H1 (cell line): ENCODE measurements around the gene MTFR1L. TPM values are rescaled to one million over a fixed set of nuclear protein-coding genes. Genes with fewer than 3 reads are reported as not detected.

Source experiments
- BACH1 ChIP-seq: IDR thresholded peaks from 2 replicates; pipeline ENCODE4 v1.6.1; 2012; ENCODE audit warnings: low read length, improper control_type of control experiment
- CREB1 ChIP-seq: IDR thresholded peaks from 2 replicates; pipeline ENCODE4 v1.6.1; 2012; ENCODE audit warnings: inconsistent platforms
- EGR1 ChIP-seq: IDR thresholded peaks from 2 replicates; pipeline ENCODE4 v1.6.1; 2011; ENCODE audit warnings: low read depth, low read length, borderline replicate concordance
- JUN ChIP-seq: IDR thresholded peaks from 2 replicates; pipeline ENCODE4 v1.6.1; 2011; ENCODE audit warnings: low read depth, mild to moderate bottlenecking, improper control_type of control experiment, low read length
- JUND ChIP-seq: IDR thresholded peaks from 2 replicates; pipeline ENCODE4 v1.6.1; 2011; ENCODE audit warnings: mild to moderate bottlenecking, improper control_type of control experiment, low read length
- SIN3A ChIP-seq, 2 experiments: IDR thresholded peaks in 1 of 2; conservative IDR thresholded peaks in 1 of 2; 2 replicates each; pipeline ENCODE4 v1.6.1; 2011 to 2012; ENCODE audit warnings: low read length in 2 of 2, improper control_type of control experiment in 1 of 2, low read depth in 1 of 2, mild to moderate bottlenecking in 1 of 2
- SIX5 ChIP-seq: IDR thresholded peaks from 2 replicates; pipeline ENCODE4 v1.6.1; 2011; ENCODE audit warnings: mild to moderate bottlenecking, low read depth, low read length
- SP2 ChIP-seq: IDR thresholded peaks from 2 replicates; pipeline ENCODE4 v1.6.1; 2012; ENCODE audit warnings: mild to moderate bottlenecking, low read length, inconsistent platforms
- polyA plus RNA-seq, 7 experiments: library from polyadenylated mRNA; depleted of rRNA in 3 of 7; stranded (reverse) in 5 of 7; unstranded in 2 of 7; fragments of >200 nt in 5 of 7; fragments of 200-250 nt in 2 of 7; gene quantifications; 1 replicate in 5 of 7; 2 replicates in 1 of 7; 4 replicates in 1 of 7; pipeline versions ENCODE4 v1.2.1 to v1.2.3, GENCODE V29; 2011 to 2013; ENCODE audit warnings: missing spikeins in 2 of 7, mixed read lengths in 2 of 7
- total RNA-seq: library from RNA; stranded (reverse); fragmentation: NEBNext Ultra II Directional; extraction: Animal tissue kit (Norgen Biotek cat#: 25700); gene quantifications from 2 replicates; pipeline ENCODE4 v1.2.1, GENCODE V29; 2021

Gene MTFR1L
- total and polyA plus RNA-seq, 2 of the 8 experiments (the other 6 are each of a cell fraction or from before 2014, with no cell fraction given) = 20.8 to 23.1 TPM

- TF ChIP-seq JUND (no peak), BACH1 (no peak), SIX5 (no peak), CREB1 (no peak), SP2 (no peak), JUN (no peak), EGR1 (no peak), SIN3A (conservative IDR thresholded peaks at IDR 0.05 in 1 of 2, IDR thresholded peaks at IDR 0.05 in 1 of 2; ENCODE audit: low read depth in 1 of 2, low read length in 2 of 2) (no peak)
- TF ChIP-seq, all 59 proteins: peak for 0
These were observed 28.2 kb downstream of the MTFR1L start (continued) for GRCh38 chr1:25847929-25848328.
